Gastrocnemius medialis (tissue), 4 donors: ENCODE data around the gene LUC7L3.

ENCODE experiments used
- CTCF ChIP-seq, 5 experiments: fragments of 450-650 bp in 3 of 5; fragments of 200-600 bp in 2 of 5; sonication (generic) in 2 of 5; IDR thresholded peaks in 4 of 5; conservative IDR thresholded peaks in 1 of 5; 1 replicate in 4 of 5; 2 replicates in 1 of 5; pipeline ENCODE4 v1.5.1; 2016 to 2019; ENCODE audit warnings: antibody characterized with exemption in 5 of 5, mild to moderate bottlenecking in 3 of 5, moderate library complexity in 3 of 5
- POLR2A ChIP-seq, 2 donors: fragments of 450-650 bp; IDR thresholded peaks; one replicate each; pipeline ENCODE4 v1.6.1; 2017; ENCODE audit warnings: antibody characterized with exemption in 2 of 2, mild to moderate bottlenecking in 2 of 2, moderate library complexity in 2 of 2

- TF ChIP-seq CTCF (IDR thresholded peaks at IDR 0.05 in 4 of 5, conservative IDR thresholded peaks at IDR 0.05 in 1 of 5) (no peak), POLR2A (IDR thresholded peaks at IDR 0.05) (no peak)
These were observed 86.1 kb downstream of the LUC7L3 start for GRCh38 chr17:50805486-50805885.
